Loucy (cell line): ENCODE measurements around the gene SEC14L1.

ENCODE experiments used
- EZH2phosphoT487 ChIP-seq: fragments of 200-600 bp; IDR thresholded peaks from 2 replicates; pipeline ENCODE4 v1.6.1; 2018; ENCODE audit warnings: antibody characterized with exemption, mild to moderate bottlenecking, moderate library complexity, borderline replicate concordance
- TF ChIP-seq, protein P1 (sequence below): fragments of 200-600 bp; sonication (generic); conservative IDR thresholded peaks from 2 replicates; pipeline ENCODE4 v1.5.1; 2014; ENCODE audit warnings: mild to moderate bottlenecking, antibody characterized with exemption, low read length

DNA sequence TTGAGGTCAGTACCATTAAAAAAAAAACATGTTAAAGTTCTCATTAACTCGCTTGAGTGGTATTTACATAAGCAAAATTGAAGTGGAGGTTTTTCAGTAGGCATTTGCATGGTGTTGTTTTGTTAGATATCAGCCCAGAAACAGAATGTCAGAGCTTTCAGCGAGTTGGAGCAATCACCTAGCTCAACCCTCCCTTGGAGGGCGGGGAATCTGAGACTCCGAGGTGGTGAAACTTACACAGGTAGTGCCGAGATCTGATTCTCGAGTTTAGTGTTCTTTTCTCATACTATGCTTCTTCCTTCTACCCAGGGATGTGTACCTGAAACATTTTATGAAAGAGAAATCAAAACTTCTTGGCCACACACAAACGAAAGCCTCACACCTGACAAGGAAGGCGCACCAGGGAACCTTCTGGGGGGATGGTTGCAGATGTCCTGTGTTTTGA is 6.6 kb downstream of the SEC14L1 start:
- TF ChIP-seq, protein P1, sequence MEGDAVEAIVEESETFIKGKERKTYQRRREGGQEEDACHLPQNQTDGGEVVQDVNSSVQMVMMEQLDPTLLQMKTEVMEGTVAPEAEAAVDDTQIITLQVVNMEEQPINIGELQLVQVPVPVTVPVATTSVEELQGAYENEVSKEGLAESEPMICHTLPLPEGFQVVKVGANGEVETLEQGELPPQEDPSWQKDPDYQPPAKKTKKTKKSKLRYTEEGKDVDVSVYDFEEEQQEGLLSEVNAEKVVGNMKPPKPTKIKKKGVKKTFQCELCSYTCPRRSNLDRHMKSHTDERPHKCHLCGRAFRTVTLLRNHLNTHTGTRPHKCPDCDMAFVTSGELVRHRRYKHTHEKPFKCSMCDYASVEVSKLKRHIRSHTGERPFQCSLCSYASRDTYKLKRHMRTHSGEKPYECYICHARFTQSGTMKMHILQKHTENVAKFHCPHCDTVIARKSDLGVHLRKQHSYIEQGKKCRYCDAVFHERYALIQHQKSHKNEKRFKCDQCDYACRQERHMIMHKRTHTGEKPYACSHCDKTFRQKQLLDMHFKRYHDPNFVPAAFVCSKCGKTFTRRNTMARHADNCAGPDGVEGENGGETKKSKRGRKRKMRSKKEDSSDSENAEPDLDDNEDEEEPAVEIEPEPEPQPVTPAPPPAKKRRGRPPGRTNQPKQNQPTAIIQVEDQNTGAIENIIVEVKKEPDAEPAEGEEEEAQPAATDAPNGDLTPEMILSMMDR, result no peak
- no peak for TF ChIP-seq EZH2phosphoT487
